Pancreas (tissue), 10 donors: ENCODE data around the gene COL5A1. TPM values are rescaled to one million over a fixed set of nuclear protein-coding genes. Genes with fewer than 3 reads are reported as not detected.

Experiments used
- ATAC-seq, 4 donors: fragments of 200-7000 bp; cut with Tn5 transposase; one replicate each; pipeline versions ENCODE4 v1.8.0 to v1.9.1; 2020; ENCODE audit warnings: mild to moderate bottlenecking in 4 of 4, moderate library complexity in 4 of 4
- DNase-seq, 6 donors: peaks; one replicate each; pipeline ENCODE4 v3.0.0-alpha.2; 2020
- FAIRE-seq: peaks from 2 replicates; lab custom pipeline; 2012; peaks lifted over from hg19 to GRCh38; lab: Jason Lieb, UNC
- H3K27ac ChIP-seq, 4 donors: fragments of 200-600 bp; sonication (generic); 1 replicate in 3 of 4; 2 replicates in 1 of 4; pipeline versions ENCODE4 v1.5.0 to v1.8.0; 2020
- H3K27me3 ChIP-seq, 4 donors: fragments of 200-600 bp; one replicate each; pipeline ENCODE4 v1.8.0; 2021
- H3K36me3 ChIP-seq, 3 donors: fragments of 200-600 bp; sonication (generic) in 1 of 3; one replicate each; pipeline versions ENCODE4 v1.5.0 to v1.8.0; 2020 to 2021
- H3K4me1 ChIP-seq, 3 donors: fragments of 200-600 bp; one replicate each; pipeline ENCODE4 v1.8.0; 2021
- H3K4me3 ChIP-seq, 4 donors: fragments of 200-600 bp; sonication (generic) in 2 of 4; one replicate each; pipeline versions ENCODE4 v1.5.0 to v1.8.0; 2020 to 2021
- H3K9me3 ChIP-seq, 4 donors: fragments of 200-600 bp; one replicate each; pipeline ENCODE4 v1.8.0; 2021
- WGBS, 2 donors: extraction: QIAGEN DNeasy Blood & Tissue Kit; methylation state at CpG; one replicate each; pipeline ENCODE4 v1.1.7; 2013; 5-methylcytosine and 5-hydroxymethylcytosine counted together
- intact Hi-C, 3 donors: fragments of 100-400 bp; cut with DNase I; formaldehyde crosslinking; loops; one replicate each; pipeline versions ENCODE4 v1.11.1 to v1.14.2; 2022
- polyA plus RNA-seq, 2 donors: library from polyadenylated mRNA; stranded (reverse); fragments of 200-250 nt; gene quantifications; one replicate each; pipeline ENCODE4 v1.2.3, GENCODE V29; 2013
- total RNA-seq, 6 donors: library from RNA; stranded (reverse); fragmentation: NEBNext Ultra II Directional in 4 of 6; extraction: Animal tissue kit (Norgen Biotek cat#: 25700) in 4 of 6; gene quantifications; one replicate each; pipeline versions ENCODE4 v1.2.1 to v1.2.4, GENCODE V29; 2021 to 2023
- TF ChIP-seq, protein P1 (sequence below), 4 donors: fragments of 200-600 bp; sonication (generic) in 3 of 4; IDR thresholded peaks; one replicate each; pipeline versions ENCODE4 v1.5.0 to v1.8.0; 2021; ENCODE audit warnings: antibody characterized with exemption in 4 of 4
- donor health status: healthy with polysubstance abuse.
- donor health status: DM: no; HTN: no; CAD: no; lungs with moderate emphysema.
- donor health status: DM: no; HTN: no; CAD: no.
- donor health status: control.
- donor health status: control.
- donor health status: Bipolar disorder and iron deficiency.
- donor health status: DM: yes; HTN: yes; CAD: no.
- donor health status: DM: no; HTN: no; CAD: no.
- donor health status: DM: no; HTN: no; CAD: no.
- donor health status: DM: yes; HTN: yes; CAD: no.

The COL5A1 gene
- total and polyA plus RNA-seq, 8 donors, result 1.2 to 62.8 (median 3.5) TPM

DNA sequence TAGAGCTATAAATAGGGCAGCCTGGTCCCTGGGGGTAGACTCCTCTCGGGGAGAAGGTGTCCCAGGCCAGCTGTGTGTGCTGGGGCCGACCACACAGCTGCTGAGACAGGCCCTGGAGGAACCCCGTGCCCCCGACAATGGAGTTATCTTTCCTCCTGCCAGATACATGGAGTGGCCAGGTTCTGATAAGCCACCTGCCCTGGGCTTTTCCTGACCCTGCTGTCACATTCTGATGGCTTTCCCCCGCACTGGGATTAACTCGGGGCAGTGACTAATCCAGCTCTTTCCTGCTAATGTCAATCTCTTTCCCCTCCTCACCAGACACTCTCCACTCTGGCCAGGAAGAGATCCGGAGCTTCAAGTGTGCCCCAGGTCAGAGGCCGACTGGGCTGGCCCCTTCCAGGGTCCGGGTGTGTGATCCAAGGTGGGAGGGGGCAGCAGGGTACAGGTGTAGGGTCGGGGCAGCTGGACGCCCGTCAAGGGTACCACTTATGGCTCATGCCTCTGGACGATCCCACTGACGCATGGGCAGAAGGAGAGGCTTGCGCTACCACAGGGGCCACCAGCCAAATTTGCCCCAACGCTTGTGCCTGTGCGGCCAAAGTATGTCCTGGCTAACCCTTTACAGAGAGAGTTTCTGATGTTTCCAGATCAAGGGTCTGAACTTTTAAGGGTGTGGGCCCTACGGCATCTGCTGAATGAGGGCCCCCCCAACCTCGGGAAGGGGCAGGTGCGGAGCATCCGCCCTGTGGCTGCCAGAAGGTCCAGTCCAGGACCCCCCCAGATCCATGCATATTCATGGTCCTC lies 20.6 kb upstream of the COL5A1 start:
- Histone ChIP-seq H3K27ac (no peak overlapping the region), H3K4me1 (no peaks in the 10 kb centered on the region), H3K9me3 (no peaks in the 10 kb centered on the region), H3K4me3 (no peak overlapping the region), H3K36me3 (no peaks in the 10 kb centered on the region), H3K27me3 (no peaks in the 10 kb centered on the region)
- TF ChIP-seq, protein P1, sequence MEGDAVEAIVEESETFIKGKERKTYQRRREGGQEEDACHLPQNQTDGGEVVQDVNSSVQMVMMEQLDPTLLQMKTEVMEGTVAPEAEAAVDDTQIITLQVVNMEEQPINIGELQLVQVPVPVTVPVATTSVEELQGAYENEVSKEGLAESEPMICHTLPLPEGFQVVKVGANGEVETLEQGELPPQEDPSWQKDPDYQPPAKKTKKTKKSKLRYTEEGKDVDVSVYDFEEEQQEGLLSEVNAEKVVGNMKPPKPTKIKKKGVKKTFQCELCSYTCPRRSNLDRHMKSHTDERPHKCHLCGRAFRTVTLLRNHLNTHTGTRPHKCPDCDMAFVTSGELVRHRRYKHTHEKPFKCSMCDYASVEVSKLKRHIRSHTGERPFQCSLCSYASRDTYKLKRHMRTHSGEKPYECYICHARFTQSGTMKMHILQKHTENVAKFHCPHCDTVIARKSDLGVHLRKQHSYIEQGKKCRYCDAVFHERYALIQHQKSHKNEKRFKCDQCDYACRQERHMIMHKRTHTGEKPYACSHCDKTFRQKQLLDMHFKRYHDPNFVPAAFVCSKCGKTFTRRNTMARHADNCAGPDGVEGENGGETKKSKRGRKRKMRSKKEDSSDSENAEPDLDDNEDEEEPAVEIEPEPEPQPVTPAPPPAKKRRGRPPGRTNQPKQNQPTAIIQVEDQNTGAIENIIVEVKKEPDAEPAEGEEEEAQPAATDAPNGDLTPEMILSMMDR (IDR thresholded peaks at IDR 0.05), result no peak
- 48 to 51% methylated on average over 21 of the region's 21 CpGs for WGBS, 2 donors
- peak in 2 of 6 donors; percentile 37 to 42 for DNase-seq
- no peak for FAIRE-seq
- intact Hi-C loops, result no loop called here
- no peak for ATAC-seq

DNA sequence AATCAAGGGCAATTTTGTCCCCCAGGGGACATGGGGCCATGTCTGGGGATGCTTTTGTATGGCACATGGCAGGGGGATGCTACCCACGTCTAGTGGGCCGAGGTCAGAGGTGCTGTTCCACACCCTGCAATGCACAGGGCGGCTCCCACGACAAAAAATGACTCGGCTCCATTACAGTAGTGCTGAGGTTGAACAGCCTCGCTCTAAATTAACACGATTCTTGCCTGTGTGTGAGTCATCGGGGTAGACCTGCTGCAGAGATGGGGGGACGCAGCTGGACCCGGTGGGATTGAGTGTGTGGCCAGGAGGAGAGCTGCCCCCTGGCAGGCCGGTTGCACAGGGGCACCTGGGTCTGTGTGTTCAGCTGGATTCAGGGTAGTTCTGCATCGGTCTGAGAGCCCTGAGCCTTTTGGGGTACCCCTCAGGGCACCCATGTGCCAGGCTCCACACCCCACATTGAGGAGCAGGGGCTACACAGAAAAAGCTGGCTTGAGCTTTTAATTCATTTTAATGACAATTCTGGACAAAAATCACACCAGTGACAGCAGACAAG lies 20.0 kb upstream of the COL5A1 start:
- intact Hi-C loops, result no loop called here
- H3K4me1 ChIP-seq, result no peaks in the 10 kb centered on the region

DNA sequence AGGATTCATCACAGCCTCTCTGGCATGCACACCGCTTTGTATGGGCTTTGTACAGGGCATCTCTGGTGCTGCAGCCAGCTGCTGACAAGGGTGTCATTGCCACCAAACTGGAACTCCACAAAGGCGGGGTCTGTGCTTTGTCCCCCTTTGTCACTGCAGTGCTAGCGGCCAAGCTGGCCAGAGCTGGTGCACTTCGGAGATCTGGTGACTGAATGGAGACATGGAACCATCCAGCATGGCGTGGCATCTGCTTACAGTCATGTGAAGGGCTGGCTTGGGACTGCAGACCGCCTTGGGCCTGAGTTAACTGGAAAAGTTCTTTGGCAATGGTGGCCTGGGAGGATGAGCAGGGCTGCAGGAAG lies 18.7 kb upstream of the COL5A1 start:
- Histone ChIP-seq H3K27ac (no peak overlapping the region), H3K4me1 (no peaks in the 10 kb centered on the region), H3K27me3 (no peaks in the 10 kb centered on the region), H3K36me3 (no peaks in the 10 kb centered on the region), H3K9me3 (no peaks in the 10 kb centered on the region), H3K4me3 (no peak overlapping the region)
- DNase-seq, result no peak
- TF ChIP-seq, protein P1 (IDR thresholded peaks at IDR 0.05), result no peak
- intact Hi-C loops, result no loop called here
- WGBS, 2 donors, result 52 to 65% methylated on average over 6 of the region's 6 CpGs
- ATAC-seq, result no peak
- FAIRE-seq, result no peak

More for the DNA sequence above, 20.0 kb upstream of the COL5A1 start:
- no peak overlapping the region for H3K4me3 ChIP-seq
- WGBS, 2 donors, result 57 to 71% methylated on average over 12 of the region's 12 CpGs
- H3K9me3 ChIP-seq, result no peaks in the 10 kb centered on the region
- DNase-seq (peak in 1 of 6 donors; percentile 27), ATAC-seq (no peak), FAIRE-seq (no peak)
- no peak overlapping the region for H3K27ac ChIP-seq
- TF ChIP-seq, protein P1 (IDR thresholded peaks at IDR 0.05), result no peak
- no peaks in the 10 kb centered on the region for H3K27me3 ChIP-seq
- no peaks in the 10 kb centered on the region for H3K36me3 ChIP-seq

DNA sequence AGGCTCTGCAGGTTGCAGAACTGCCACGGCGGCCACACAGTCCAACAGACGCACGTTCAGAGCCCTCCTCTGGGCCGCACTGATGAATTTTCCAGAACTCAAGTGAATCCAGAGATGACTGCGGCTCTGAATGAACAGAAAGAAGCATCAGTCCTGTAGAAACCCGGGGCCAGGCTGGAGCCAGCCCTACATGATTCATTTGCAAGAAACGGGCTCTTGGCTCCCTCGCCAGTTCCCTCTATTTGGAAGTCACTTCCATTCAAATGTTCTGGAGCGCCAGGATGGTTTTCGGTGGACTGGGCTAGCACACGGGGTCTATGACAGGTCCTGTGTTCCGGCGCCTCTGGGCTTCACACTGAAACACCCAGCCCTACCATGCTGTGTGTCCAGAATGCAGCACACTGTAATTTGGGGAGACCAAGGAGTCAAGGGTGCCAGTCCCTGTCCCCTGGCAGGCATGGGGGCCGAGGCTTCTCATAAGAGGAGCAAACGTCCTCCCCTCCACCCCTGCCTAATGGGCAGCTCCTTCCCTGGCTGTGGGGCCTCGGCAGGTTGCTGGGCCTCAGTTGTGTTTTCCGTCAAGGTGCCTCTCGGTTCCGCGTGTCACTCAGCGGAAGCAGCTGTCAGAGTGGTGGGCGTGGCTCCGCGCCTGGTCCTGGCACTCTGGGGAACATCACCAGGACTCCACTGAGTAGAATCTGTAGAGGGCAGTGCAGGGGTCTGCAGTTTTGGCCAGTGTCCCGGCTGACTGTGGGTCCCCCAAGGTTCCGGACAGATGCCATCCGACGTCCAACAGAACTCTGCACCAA lies 18.1 kb upstream of the COL5A1 start:
- Histone ChIP-seq H3K4me1 (no peaks in the 10 kb centered on the region), H3K27ac (no peak overlapping the region), H3K36me3 (no peaks in the 10 kb centered on the region), H3K4me3 (no peak overlapping the region), H3K9me3 (no peaks in the 10 kb centered on the region), H3K27me3 (no peaks in the 10 kb centered on the region)
- FAIRE-seq (no peak), ATAC-seq (no peak), DNase-seq (peak in 2 of 6 donors; percentile 33 to 39)
- 60 to 70% methylated on average over 29 of the region's 29 CpGs for WGBS, 2 donors
- intact Hi-C loops, result no loop called here
- TF ChIP-seq, protein P1 (IDR thresholded peaks at IDR 0.05), result no peak
